Measurements from ENCODE around the gene ADAMTS10. TPM values are rescaled to one million over a fixed set of nuclear protein-coding genes. Genes with fewer than 3 reads are reported as not detected.

ADAMTS10 gene
- total RNA-seq, 1 donor from 2014 or later: 58.7 TPM

DNA sequence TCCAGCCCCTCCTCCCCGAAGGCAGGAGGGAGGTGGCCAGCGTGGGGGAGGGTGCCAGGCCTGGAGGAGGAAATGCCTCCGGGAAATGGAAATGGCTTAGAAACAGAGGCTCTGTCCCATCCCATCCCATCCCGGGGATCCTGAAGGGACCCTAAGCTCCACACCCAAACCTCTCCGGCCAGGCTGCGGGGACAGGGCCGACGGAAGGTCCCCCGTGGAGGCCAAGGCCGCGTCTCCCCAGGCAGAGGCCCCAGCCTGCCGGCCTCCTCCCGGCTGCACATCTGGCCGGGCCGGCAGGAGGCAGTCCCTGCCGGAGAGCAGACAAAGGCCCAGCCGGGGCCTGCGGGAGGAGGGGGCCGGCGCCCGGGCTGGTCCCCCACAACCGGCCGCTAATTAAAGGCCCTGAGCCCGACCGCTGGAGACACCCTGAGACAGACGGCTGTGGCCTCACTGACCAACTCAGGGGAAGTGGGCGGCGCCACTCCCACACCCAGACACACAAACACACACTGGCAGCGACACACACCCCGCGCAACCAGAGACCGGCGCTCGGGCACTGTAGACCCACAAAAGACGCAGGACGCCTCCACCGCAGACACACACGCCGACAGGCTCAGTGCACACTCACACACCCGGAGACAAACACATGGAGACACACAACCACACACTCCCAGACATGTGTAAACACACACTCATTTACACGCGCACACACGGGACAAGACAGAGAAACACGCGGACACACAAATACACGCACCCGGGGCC, 1.1 kb downstream of the ADAMTS10 start:
- Mint-ChIP-seq H3K36me3 (ENCODE audit: low read depth, unreplicated experiment) (peaks cover 33% of the 10 kb centered on the region), H3K27ac (ENCODE audit: unreplicated experiment) (peak overlapping the region; percentile 89), H3K4me1 (ENCODE audit: unreplicated experiment) (peaks cover 17% of the 10 kb centered on the region), H3K27me3 (ENCODE audit: unreplicated experiment) (peaks cover 24% of the 10 kb centered on the region), H3K9me3 (ENCODE audit: unreplicated experiment) (no peaks in the 10 kb centered on the region), H3K4me3 (ENCODE audit: unreplicated experiment) (peak overlapping the region; percentile 99)
- TF ChIP-seq CTCF (IDR thresholded peaks at IDR 0.05; ENCODE audit: unreplicated experiment): no peak
- DNase-seq (ENCODE audit: low spot score): peak; percentile 69

DNA sequence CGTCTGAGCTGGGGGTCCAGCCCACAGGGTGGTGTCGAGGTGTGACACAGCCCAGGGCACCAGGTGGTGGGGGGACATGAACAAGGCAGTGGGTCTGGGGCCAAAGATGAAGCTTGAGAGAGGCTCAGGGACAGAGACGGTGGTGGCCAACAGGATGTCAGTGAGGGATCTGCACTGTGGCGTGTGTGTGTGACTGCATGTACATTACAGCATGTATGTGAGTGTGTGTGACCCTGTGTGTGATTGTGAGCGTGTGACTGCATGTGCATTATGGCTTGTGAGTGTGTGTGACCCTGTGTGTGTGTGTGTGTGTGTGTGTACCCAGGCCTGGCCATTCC, 1.6 kb downstream of the ADAMTS10 start:
- H3K4me3 Mint-ChIP-seq (ENCODE audit: unreplicated experiment): peak overlapping the region; percentile 93
- TF ChIP-seq CTCF (IDR thresholded peaks at IDR 0.05; ENCODE audit: unreplicated experiment): no peak

GRCh38 chr19:8607386-8607785, 3.1 kb downstream of the ADAMTS10 start:
- no peak for DNase-seq (ENCODE audit: low spot score)
- Mint-ChIP-seq H3K9me3 (ENCODE audit: unreplicated experiment) (no peaks in the 10 kb centered on the region), H3K4me3 (ENCODE audit: unreplicated experiment) (peak overlapping the region; percentile 65), H3K4me1 (ENCODE audit: unreplicated experiment) (peaks cover 17% of the 10 kb centered on the region), H3K27me3 (ENCODE audit: unreplicated experiment) (peaks cover 25% of the 10 kb centered on the region), H3K36me3 (ENCODE audit: low read depth, unreplicated experiment) (peaks cover 40% of the 10 kb centered on the region), H3K27ac (ENCODE audit: unreplicated experiment) (peak overlapping the region; percentile 67)
- no peak for TF ChIP-seq CTCF (IDR thresholded peaks at IDR 0.05; ENCODE audit: unreplicated experiment)

More for the DNA sequence above, 1.6 kb downstream of the ADAMTS10 start:
- H3K27ac Mint-ChIP-seq (ENCODE audit: unreplicated experiment): peak overlapping the region; percentile 89
- no peak for DNase-seq (ENCODE audit: low spot score)
- H3K27me3 Mint-ChIP-seq (ENCODE audit: unreplicated experiment): peaks cover 24% of the 10 kb centered on the region
- H3K9me3 Mint-ChIP-seq (ENCODE audit: unreplicated experiment): no peaks in the 10 kb centered on the region
- H3K36me3 Mint-ChIP-seq (ENCODE audit: low read depth, unreplicated experiment): peaks cover 33% of the 10 kb centered on the region
- peaks cover 17% of the 10 kb centered on the region for H3K4me1 Mint-ChIP-seq (ENCODE audit: unreplicated experiment)

- H3K9me3 Mint-ChIP-seq (ENCODE audit: unreplicated experiment): no peaks in the 10 kb centered on the region
- H3K27me3 Mint-ChIP-seq (ENCODE audit: unreplicated experiment): peaks cover 24% of the 10 kb centered on the region
- H3K36me3 Mint-ChIP-seq (ENCODE audit: low read depth, unreplicated experiment): peaks cover 53% of the 10 kb centered on the region
- no peak for TF ChIP-seq CTCF (IDR thresholded peaks at IDR 0.05; ENCODE audit: unreplicated experiment)
- peak overlapping the region; percentile 56 for H3K4me3 Mint-ChIP-seq (ENCODE audit: unreplicated experiment)
- peaks cover 17% of the 10 kb centered on the region for H3K4me1 Mint-ChIP-seq (ENCODE audit: unreplicated experiment)
- no peak for DNase-seq (ENCODE audit: low spot score)
- H3K27ac Mint-ChIP-seq (ENCODE audit: unreplicated experiment): no peak overlapping the region
These were observed 5.0 kb downstream of the ADAMTS10 start for GRCh38 chr19:8605514-8605913.

- H3K4me1 Mint-ChIP-seq (ENCODE audit: unreplicated experiment): no peaks in the 10 kb centered on the region
- H3K27ac Mint-ChIP-seq (ENCODE audit: unreplicated experiment): peak overlapping the region; percentile 12
- H3K27me3 Mint-ChIP-seq (ENCODE audit: unreplicated experiment): peaks cover 6% of the 10 kb centered on the region
- H3K9me3 Mint-ChIP-seq (ENCODE audit: unreplicated experiment): no peaks in the 10 kb centered on the region
- DNase-seq (ENCODE audit: low spot score): no peak
- peaks cover 49% of the 10 kb centered on the region for H3K36me3 Mint-ChIP-seq (ENCODE audit: low read depth, unreplicated experiment)
- peak overlapping the region; percentile 61 for H3K4me3 Mint-ChIP-seq (ENCODE audit: unreplicated experiment)
- TF ChIP-seq CTCF (IDR thresholded peaks at IDR 0.05; ENCODE audit: unreplicated experiment): no peak
These were observed 8.7 kb downstream of the ADAMTS10 start for GRCh38 chr19:8601796-8602195.
